ENCODE results near the gene ZDHHC19. TPM values are rescaled to one million over a fixed set of nuclear protein-coding genes. Genes with fewer than 3 reads are reported as not detected.

The ZDHHC19 gene
- total RNA-seq, 1 donor from 2014 or later = not detected

GRCh38 chr3:196169836-196170240, 41.4 kb downstream of the ZDHHC19 start:
- Mint-ChIP-seq H3K4me1 (ENCODE audit: low read depth, unreplicated experiment) (no peaks in the 10 kb centered on the region), H3K4me3 (ENCODE audit: unreplicated experiment) (no peak overlapping the region), H3K27me3 (ENCODE audit: low read depth, unreplicated experiment) (peaks cover 5% of the 10 kb centered on the region), H3K9me3 (ENCODE audit: unreplicated experiment) (no peaks in the 10 kb centered on the region), H3K36me3 (ENCODE audit: low read depth, unreplicated experiment) (no peaks in the 10 kb centered on the region), H3K27ac (ENCODE audit: unreplicated experiment) (no peak overlapping the region)
- Histone ChIP-seq H3K4me1 (ENCODE audit: insufficient read depth, low read length) (no peaks in the 10 kb centered on the region), H3K79me2 (ENCODE audit: insufficient read depth, low read length) (no peaks in the 10 kb centered on the region), H3K36me3 (ENCODE audit: insufficient read depth, low read length) (no peaks in the 10 kb centered on the region), H3K27me3 (ENCODE audit: insufficient read depth, low read length) (no peaks in the 10 kb centered on the region), H3K27ac (ENCODE audit: low read depth, low read length) (no peak overlapping the region), H3K9me3 (ENCODE audit: insufficient read depth, low read depth, low read length) (no peaks in the 10 kb centered on the region), H4K20me1 (ENCODE audit: insufficient read depth, low read length) (no peaks in the 10 kb centered on the region), H3K4me3 (ENCODE audit: insufficient read depth, low read depth, low read length) (no peak overlapping the region), H2AFZ (ENCODE audit: low read depth, low read length) (no peak overlapping the region), H3K9ac (ENCODE audit: low read length) (no peak overlapping the region), H3K4me2 (ENCODE audit: low read length) (no peak overlapping the region)
- TF ChIP-seq CTCF (IDR thresholded peaks at IDR 0.05; ENCODE audit: insufficient read depth, low read depth, low read length) = no peak
- no peak for TF ChIP-seq EZH2 (IDR thresholded peaks at IDR 0.05; ENCODE audit: insufficient read depth, low read length)
- no peak for DNase-seq (ENCODE audit: low read depth)
- no peak for FAIRE-seq

GRCh38 chr3:196168808-196169391, 42.3 kb downstream of the ZDHHC19 start:
- no peaks in the 10 kb centered on the region for H3K4me1 Mint-ChIP-seq (ENCODE audit: low read depth, unreplicated experiment)
- H3K36me3 ChIP-seq (ENCODE audit: insufficient read depth, low read length) = no peaks in the 10 kb centered on the region
- H3K79me2 ChIP-seq (ENCODE audit: insufficient read depth, low read length) = no peaks in the 10 kb centered on the region
- no peaks in the 10 kb centered on the region for H3K27me3 ChIP-seq (ENCODE audit: insufficient read depth, low read length)
- H3K9me3 Mint-ChIP-seq (ENCODE audit: unreplicated experiment) = no peaks in the 10 kb centered on the region
- H3K36me3 Mint-ChIP-seq (ENCODE audit: low read depth, unreplicated experiment) = no peaks in the 10 kb centered on the region
- FAIRE-seq = no peak
- no peak overlapping the region for H3K4me3 Mint-ChIP-seq (ENCODE audit: unreplicated experiment)
- no peaks in the 10 kb centered on the region for H3K27me3 Mint-ChIP-seq (ENCODE audit: low read depth, unreplicated experiment)
- TF ChIP-seq EZH2 (IDR thresholded peaks at IDR 0.05; ENCODE audit: insufficient read depth, low read length) (no peak), CTCF (IDR thresholded peaks at IDR 0.05; ENCODE audit: insufficient read depth, low read depth, low read length) (no peak)
- H3K27ac ChIP-seq (ENCODE audit: low read depth, low read length) = no peak overlapping the region
- H3K4me1 ChIP-seq (ENCODE audit: insufficient read depth, low read length) = no peaks in the 10 kb centered on the region
- no peaks in the 10 kb centered on the region for H4K20me1 ChIP-seq (ENCODE audit: insufficient read depth, low read length)
- no peak overlapping the region for H3K4me3 ChIP-seq (ENCODE audit: insufficient read depth, low read depth, low read length)
- no peaks in the 10 kb centered on the region for H3K9me3 ChIP-seq (ENCODE audit: insufficient read depth, low read depth, low read length)
- H3K9ac ChIP-seq (ENCODE audit: low read length) = no peak overlapping the region
- H3K4me2 ChIP-seq (ENCODE audit: low read length) = no peak overlapping the region
- DNase-seq (ENCODE audit: low read depth) = no peak
- no peak overlapping the region for H2AFZ ChIP-seq (ENCODE audit: low read depth, low read length)
- no peak overlapping the region for H3K27ac Mint-ChIP-seq (ENCODE audit: unreplicated experiment)

GRCh38 chr3:196166741-196167140, 44.5 kb downstream of the ZDHHC19 start:
- no peak overlapping the region for H2AFZ ChIP-seq (ENCODE audit: low read depth, low read length)
- no peaks in the 10 kb centered on the region for H3K36me3 ChIP-seq (ENCODE audit: insufficient read depth, low read length)
- FAIRE-seq (no peak), DNase-seq (ENCODE audit: low read depth) (no peak)
- no peak overlapping the region for H3K27ac ChIP-seq (ENCODE audit: low read depth, low read length)
- Mint-ChIP-seq H3K27me3 (ENCODE audit: low read depth, unreplicated experiment) (no peaks in the 10 kb centered on the region), H3K36me3 (ENCODE audit: low read depth, unreplicated experiment) (no peaks in the 10 kb centered on the region), H3K4me1 (ENCODE audit: low read depth, unreplicated experiment) (no peaks in the 10 kb centered on the region), H3K27ac (ENCODE audit: unreplicated experiment) (no peak overlapping the region), H3K4me3 (ENCODE audit: unreplicated experiment) (no peak overlapping the region), H3K9me3 (ENCODE audit: unreplicated experiment) (no peaks in the 10 kb centered on the region)
- H3K27me3 ChIP-seq (ENCODE audit: insufficient read depth, low read length) = no peaks in the 10 kb centered on the region
- H4K20me1 ChIP-seq (ENCODE audit: insufficient read depth, low read length) = no peaks in the 10 kb centered on the region
- H3K79me2 ChIP-seq (ENCODE audit: insufficient read depth, low read length) = no peaks in the 10 kb centered on the region
- no peak for TF ChIP-seq EZH2 (IDR thresholded peaks at IDR 0.05; ENCODE audit: insufficient read depth, low read length)
- no peak for TF ChIP-seq CTCF (IDR thresholded peaks at IDR 0.05; ENCODE audit: insufficient read depth, low read depth, low read length)
- no peak overlapping the region for H3K4me2 ChIP-seq (ENCODE audit: low read length)
- H3K4me3 ChIP-seq (ENCODE audit: insufficient read depth, low read depth, low read length) = no peak overlapping the region
- no peaks in the 10 kb centered on the region for H3K9me3 ChIP-seq (ENCODE audit: insufficient read depth, low read depth, low read length)
- no peaks in the 10 kb centered on the region for H3K4me1 ChIP-seq (ENCODE audit: insufficient read depth, low read length)
- no peak overlapping the region for H3K9ac ChIP-seq (ENCODE audit: low read length)

Measured in astrocyte (in vitro differentiated cells and primary cell).